RWPE2 (cell line): ENCODE measurements around the gene DLG4.

Experiments used
- ATAC-seq: fragments of 200-7000 bp; cut with Tn5 transposase; 3 replicates; pipeline ENCODE4 v1.9.1; 2021; ENCODE audit warnings: low read depth
- DNase-seq: peaks from one replicate; pipeline ENCODE4 v3.0.0-alpha.2; 2020; ENCODE audit warnings: low spot score
- H3K27ac ChIP-seq: fragments of 450-650 bp; 2 replicates; pipeline ENCODE4 v1.5.1; 2017; ENCODE audit warnings: mild to moderate bottlenecking; ENCODE audit not compliant: poor library complexity, severe bottlenecking
- H3K27me3 ChIP-seq: fragments of 250-450 bp; sonication (Bioruptor Pico); 2 replicates; pipeline ENCODE4 v1.5.1; 2021; ENCODE audit warnings: mild to moderate bottlenecking, moderate library complexity; ENCODE audit not compliant: insufficient read depth, poor library complexity, severe bottlenecking
- H3K36me3 ChIP-seq: fragments of 250-450 bp; sonication (Bioruptor Pico); 2 replicates; pipeline ENCODE4 v1.5.1; 2020; ENCODE audit warnings: low read depth, mild to moderate bottlenecking, moderate library complexity
- H3K4me1 ChIP-seq: fragments of 250-450 bp; sonication (Bioruptor Pico); 2 replicates; pipeline ENCODE4 v1.5.1; 2021; ENCODE audit warnings: mild to moderate bottlenecking, moderate library complexity; ENCODE audit not compliant: insufficient read depth, poor library complexity, severe bottlenecking
- H3K4me3 ChIP-seq: fragments of 250-450 bp; sonication (Bioruptor Pico); 2 replicates; pipeline ENCODE4 v1.5.1; 2021; ENCODE audit warnings: mild to moderate bottlenecking, moderate library complexity; ENCODE audit not compliant: severe bottlenecking
- H3K9me3 ChIP-seq: fragments of 250-450 bp; sonication (Bioruptor Pico); 2 replicates; pipeline ENCODE4 v1.5.1; 2021; ENCODE audit warnings: mild to moderate bottlenecking, moderate library complexity; ENCODE audit not compliant: severe bottlenecking
- CTCF ChIP-seq: fragments of 450-650 bp; IDR thresholded peaks from one replicate; pipeline ENCODE4 v1.5.1; 2017; ENCODE audit warnings: mild to moderate bottlenecking, moderate library complexity; ENCODE audit not compliant: poor library complexity, severe bottlenecking

DLG4 gene

GRCh38 chr17:7225711-7226331 is 6.2 kb upstream of the DLG4 start:
- H3K4me3 ChIP-seq, result no peak overlapping the region
- DNase-seq (no peak), ATAC-seq (no peak)
- no peak overlapping the region for H3K27ac ChIP-seq
- no peak for TF ChIP-seq CTCF
- H3K9me3 ChIP-seq, result no peaks in the 10 kb centered on the region
- no peaks in the 10 kb centered on the region for H3K27me3 ChIP-seq
- peaks cover 9% of the 10 kb centered on the region for H3K4me1 ChIP-seq
- peaks cover 86% of the 10 kb centered on the region for H3K36me3 ChIP-seq

GRCh38 chr17:7224661-7225111 is 5.0 kb upstream of the DLG4 start:
- Histone ChIP-seq H3K4me1 (peaks cover 9% of the 10 kb centered on the region), H3K27ac (no peak overlapping the region), H3K4me3 (no peak overlapping the region), H3K9me3 (no peaks in the 10 kb centered on the region), H3K36me3 (peaks cover 76% of the 10 kb centered on the region), H3K27me3 (no peaks in the 10 kb centered on the region)
- TF ChIP-seq CTCF, result no peak
- ATAC-seq (no peak), DNase-seq (no peak)

GRCh38 chr17:7224110-7224509 is 4.5 kb upstream of the DLG4 start:
- H3K27ac ChIP-seq, result no peak overlapping the region
- ATAC-seq (no peak), DNase-seq (no peak)
- H3K4me1 ChIP-seq, result peaks cover 9% of the 10 kb centered on the region
- H3K36me3 ChIP-seq, result peaks cover 71% of the 10 kb centered on the region
- H3K27me3 ChIP-seq, result no peaks in the 10 kb centered on the region
- no peaks in the 10 kb centered on the region for H3K9me3 ChIP-seq
- no peak overlapping the region for H3K4me3 ChIP-seq
- TF ChIP-seq CTCF, result no peak

- no peaks in the 10 kb centered on the region for H3K27me3 ChIP-seq
- H3K9me3 ChIP-seq, result no peaks in the 10 kb centered on the region
- H3K36me3 ChIP-seq, result peaks cover 63% of the 10 kb centered on the region
- no peak overlapping the region for H3K4me3 ChIP-seq
- H3K27ac ChIP-seq, result no peak overlapping the region
- DNase-seq (no peak), ATAC-seq (no peak)
- peaks cover 8% of the 10 kb centered on the region for H3K4me1 ChIP-seq
- no peak for TF ChIP-seq CTCF
Observed at GRCh38 chr17:7223375-7223774, 3.7 kb upstream of the DLG4 start.

- ATAC-seq (no peak), DNase-seq (no peak)
- no peaks in the 10 kb centered on the region for H3K27me3 ChIP-seq
- no peak for TF ChIP-seq CTCF
- H3K27ac ChIP-seq, result no peak overlapping the region
- no peak overlapping the region for H3K4me3 ChIP-seq
- no peaks in the 10 kb centered on the region for H3K9me3 ChIP-seq
- H3K4me1 ChIP-seq, result peaks cover 5% of the 10 kb centered on the region
- H3K36me3 ChIP-seq, result peaks cover 59% of the 10 kb centered on the region
Observed at GRCh38 chr17:7222972-7223292, 3.3 kb upstream of the DLG4 start.
